IPS-15b (cell line): ENCODE data around the gene SCAF11.

Experiments
- H3K27me3 ChIP-seq: one replicate; pipeline ENCODE4 v1.6.1; 2013; ENCODE audit warnings: low read length; ENCODE audit not compliant: control insufficient read depth, insufficient read depth
- H3K36me3 ChIP-seq: one replicate; pipeline ENCODE4 v1.6.1; 2013; ENCODE audit warnings: low read length; ENCODE audit not compliant: control insufficient read depth, insufficient read depth
- H3K4me1 ChIP-seq: one replicate; pipeline ENCODE4 v1.6.1; 2013; ENCODE audit warnings: mild to moderate bottlenecking, low read length; ENCODE audit not compliant: control insufficient read depth, insufficient read depth
- H3K4me3 ChIP-seq: one replicate; pipeline ENCODE4 v1.5.1; 2013; ENCODE audit warnings: low read depth, low read length
- H3K9ac ChIP-seq: one replicate; pipeline ENCODE4 v1.6.1; 2013; ENCODE audit warnings: low read depth, mild to moderate bottlenecking, low read length
- H3K9me3 ChIP-seq: one replicate; pipeline ENCODE4 v1.6.1; 2013; ENCODE audit warnings: mild to moderate bottlenecking, low read length; ENCODE audit not compliant: control insufficient read depth, insufficient read depth

SCAF11 gene

GRCh38 chr12:45909041-45909713 is 81.2 kb downstream of the SCAF11 start:
- H3K27me3 ChIP-seq: no peaks in the 10 kb centered on the region
- no peaks in the 10 kb centered on the region for H3K4me1 ChIP-seq
- H3K36me3 ChIP-seq: no peaks in the 10 kb centered on the region
- H3K9me3 ChIP-seq: no peaks in the 10 kb centered on the region
- H3K4me3 ChIP-seq: no peak overlapping the region
- no peak overlapping the region for H3K9ac ChIP-seq

- Histone ChIP-seq H3K4me3 (no peak overlapping the region), H3K36me3 (no peaks in the 10 kb centered on the region), H3K9ac (no peak overlapping the region), H3K4me1 (no peaks in the 10 kb centered on the region), H3K9me3 (no peaks in the 10 kb centered on the region), H3K27me3 (no peaks in the 10 kb centered on the region)
Measured at GRCh38 chr12:45907955-45908354, 82.4 kb downstream of the SCAF11 start.

- Histone ChIP-seq H3K27me3 (no peaks in the 10 kb centered on the region), H3K9ac (no peak overlapping the region), H3K4me1 (no peaks in the 10 kb centered on the region), H3K4me3 (no peak overlapping the region), H3K36me3 (no peaks in the 10 kb centered on the region), H3K9me3 (no peaks in the 10 kb centered on the region)
Measured at GRCh38 chr12:45898094-45898493, 92.3 kb downstream of the SCAF11 start.

GRCh38 chr12:45895961-45896360 is 94.4 kb downstream of the SCAF11 start:
- Histone ChIP-seq H3K36me3 (no peaks in the 10 kb centered on the region), H3K9ac (no peak overlapping the region), H3K4me3 (no peak overlapping the region), H3K9me3 (no peaks in the 10 kb centered on the region), H3K4me1 (no peaks in the 10 kb centered on the region), H3K27me3 (no peaks in the 10 kb centered on the region)

- H3K4me3 ChIP-seq: no peak overlapping the region
- H3K9ac ChIP-seq: no peak overlapping the region
- H3K36me3 ChIP-seq: no peaks in the 10 kb centered on the region
- no peaks in the 10 kb centered on the region for H3K9me3 ChIP-seq
- H3K27me3 ChIP-seq: no peaks in the 10 kb centered on the region
- no peaks in the 10 kb centered on the region for H3K4me1 ChIP-seq
Measured at GRCh38 chr12:45893240-45893639, 97.1 kb downstream of the SCAF11 start.

GRCh38 chr12:45890276-45890675 is 100.1 kb downstream of the SCAF11 start:
- Histone ChIP-seq H3K9me3 (no peaks in the 10 kb centered on the region), H3K4me3 (no peak overlapping the region), H3K9ac (no peak overlapping the region), H3K4me1 (peaks cover 4% of the 10 kb centered on the region), H3K36me3 (peaks cover 5% of the 10 kb centered on the region), H3K27me3 (no peaks in the 10 kb centered on the region)

- Histone ChIP-seq H3K4me3 (no peak overlapping the region), H3K36me3 (peaks cover 5% of the 10 kb centered on the region), H3K9ac (no peak overlapping the region), H3K9me3 (no peaks in the 10 kb centered on the region), H3K4me1 (peaks cover 4% of the 10 kb centered on the region), H3K27me3 (no peaks in the 10 kb centered on the region)
Measured at GRCh38 chr12:45887544-45887943, 102.8 kb downstream of the SCAF11 start.

GRCh38 chr12:45886685-45887084 is 103.7 kb downstream of the SCAF11 start:
- H3K9ac ChIP-seq: no peak overlapping the region
- H3K36me3 ChIP-seq: peaks cover 5% of the 10 kb centered on the region
- no peak overlapping the region for H3K4me3 ChIP-seq
- peaks cover 4% of the 10 kb centered on the region for H3K4me1 ChIP-seq
- H3K9me3 ChIP-seq: no peaks in the 10 kb centered on the region
- H3K27me3 ChIP-seq: no peaks in the 10 kb centered on the region

- H3K4me3 ChIP-seq: no peak overlapping the region
- peaks cover 7% of the 10 kb centered on the region for H3K36me3 ChIP-seq
- no peak overlapping the region for H3K9ac ChIP-seq
- no peaks in the 10 kb centered on the region for H3K9me3 ChIP-seq
- H3K27me3 ChIP-seq: no peaks in the 10 kb centered on the region
- H3K4me1 ChIP-seq: peaks cover 4% of the 10 kb centered on the region
Measured at GRCh38 chr12:45883187-45883586, 107.2 kb downstream of the SCAF11 start.

- no peaks in the 10 kb centered on the region for H3K9me3 ChIP-seq
- no peaks in the 10 kb centered on the region for H3K4me1 ChIP-seq
- H3K9ac ChIP-seq: no peak overlapping the region
- H3K36me3 ChIP-seq: peaks cover 2% of the 10 kb centered on the region
- H3K4me3 ChIP-seq: no peak overlapping the region
- no peaks in the 10 kb centered on the region for H3K27me3 ChIP-seq
Measured at GRCh38 chr12:45880533-45880932, 109.8 kb downstream of the SCAF11 start.

- Histone ChIP-seq H3K36me3 (peaks cover 2% of the 10 kb centered on the region), H3K4me1 (no peaks in the 10 kb centered on the region), H3K4me3 (no peak overlapping the region), H3K9me3 (no peaks in the 10 kb centered on the region), H3K27me3 (no peaks in the 10 kb centered on the region), H3K9ac (no peak overlapping the region)
Measured at GRCh38 chr12:45879363-45879895, 110.9 kb downstream of the SCAF11 start.

- no peak overlapping the region for H3K4me3 ChIP-seq
- no peaks in the 10 kb centered on the region for H3K27me3 ChIP-seq
- H3K4me1 ChIP-seq: no peaks in the 10 kb centered on the region
- no peaks in the 10 kb centered on the region for H3K9me3 ChIP-seq
- H3K9ac ChIP-seq: no peak overlapping the region
- H3K36me3 ChIP-seq: peaks cover 2% of the 10 kb centered on the region
Measured at GRCh38 chr12:45878630-45879255, 111.6 kb downstream of the SCAF11 start.
